Measurements from ENCODE around the gene PRIM2.

DNA sequence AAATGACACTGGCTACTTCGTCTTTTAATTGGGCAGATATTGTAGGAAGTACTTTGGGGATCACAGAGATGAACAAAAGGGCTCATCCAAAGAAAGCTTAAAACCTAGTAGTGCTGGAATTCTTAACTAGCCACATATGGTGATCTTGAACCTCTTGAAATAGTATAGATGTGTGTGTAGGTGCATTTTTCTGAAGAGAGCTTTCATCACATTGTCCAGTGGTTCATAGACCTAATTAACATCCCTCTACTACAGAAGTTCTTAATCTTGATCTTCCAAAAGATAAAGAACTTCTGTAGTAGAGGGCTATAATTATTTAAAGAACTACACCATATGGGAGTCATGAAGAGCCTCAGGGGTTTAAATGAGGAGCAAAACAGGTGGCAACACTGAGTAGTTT lies 2.3 kb upstream of the PRIM2 start:
- TF ChIP-seq, protein P1, sequence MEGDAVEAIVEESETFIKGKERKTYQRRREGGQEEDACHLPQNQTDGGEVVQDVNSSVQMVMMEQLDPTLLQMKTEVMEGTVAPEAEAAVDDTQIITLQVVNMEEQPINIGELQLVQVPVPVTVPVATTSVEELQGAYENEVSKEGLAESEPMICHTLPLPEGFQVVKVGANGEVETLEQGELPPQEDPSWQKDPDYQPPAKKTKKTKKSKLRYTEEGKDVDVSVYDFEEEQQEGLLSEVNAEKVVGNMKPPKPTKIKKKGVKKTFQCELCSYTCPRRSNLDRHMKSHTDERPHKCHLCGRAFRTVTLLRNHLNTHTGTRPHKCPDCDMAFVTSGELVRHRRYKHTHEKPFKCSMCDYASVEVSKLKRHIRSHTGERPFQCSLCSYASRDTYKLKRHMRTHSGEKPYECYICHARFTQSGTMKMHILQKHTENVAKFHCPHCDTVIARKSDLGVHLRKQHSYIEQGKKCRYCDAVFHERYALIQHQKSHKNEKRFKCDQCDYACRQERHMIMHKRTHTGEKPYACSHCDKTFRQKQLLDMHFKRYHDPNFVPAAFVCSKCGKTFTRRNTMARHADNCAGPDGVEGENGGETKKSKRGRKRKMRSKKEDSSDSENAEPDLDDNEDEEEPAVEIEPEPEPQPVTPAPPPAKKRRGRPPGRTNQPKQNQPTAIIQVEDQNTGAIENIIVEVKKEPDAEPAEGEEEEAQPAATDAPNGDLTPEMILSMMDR (conservative IDR thresholded peaks at IDR 0.05; ENCODE audit: low read depth in 2 of 2), result no peak
- TF ChIP-seq POLR2AphosphoS5 (IDR thresholded peaks at IDR 0.05; ENCODE audit: low read depth) (no peak), JUNB (IDR thresholded peaks at IDR 0.05; ENCODE audit: unreplicated experiment) (no peak), STAT1 (IDR thresholded peaks at IDR 0.05; ENCODE audit: unreplicated experiment) (no peak), EZH2 (IDR thresholded peaks at IDR 0.05; ENCODE audit: low read depth, unreplicated experiment) (no peak), EZH2phosphoT487 (IDR thresholded peaks at IDR 0.05; ENCODE audit: unreplicated experiment) (no peak), ZNF114 (CRISPR knock-in tag; IDR thresholded peaks at IDR 0.05) (no peak), CREB1 (CRISPR knock-in tag; IDR thresholded peaks at IDR 0.05; ENCODE audit: low read depth) (no peak)
- TF ChIP-seq, protein P2, sequence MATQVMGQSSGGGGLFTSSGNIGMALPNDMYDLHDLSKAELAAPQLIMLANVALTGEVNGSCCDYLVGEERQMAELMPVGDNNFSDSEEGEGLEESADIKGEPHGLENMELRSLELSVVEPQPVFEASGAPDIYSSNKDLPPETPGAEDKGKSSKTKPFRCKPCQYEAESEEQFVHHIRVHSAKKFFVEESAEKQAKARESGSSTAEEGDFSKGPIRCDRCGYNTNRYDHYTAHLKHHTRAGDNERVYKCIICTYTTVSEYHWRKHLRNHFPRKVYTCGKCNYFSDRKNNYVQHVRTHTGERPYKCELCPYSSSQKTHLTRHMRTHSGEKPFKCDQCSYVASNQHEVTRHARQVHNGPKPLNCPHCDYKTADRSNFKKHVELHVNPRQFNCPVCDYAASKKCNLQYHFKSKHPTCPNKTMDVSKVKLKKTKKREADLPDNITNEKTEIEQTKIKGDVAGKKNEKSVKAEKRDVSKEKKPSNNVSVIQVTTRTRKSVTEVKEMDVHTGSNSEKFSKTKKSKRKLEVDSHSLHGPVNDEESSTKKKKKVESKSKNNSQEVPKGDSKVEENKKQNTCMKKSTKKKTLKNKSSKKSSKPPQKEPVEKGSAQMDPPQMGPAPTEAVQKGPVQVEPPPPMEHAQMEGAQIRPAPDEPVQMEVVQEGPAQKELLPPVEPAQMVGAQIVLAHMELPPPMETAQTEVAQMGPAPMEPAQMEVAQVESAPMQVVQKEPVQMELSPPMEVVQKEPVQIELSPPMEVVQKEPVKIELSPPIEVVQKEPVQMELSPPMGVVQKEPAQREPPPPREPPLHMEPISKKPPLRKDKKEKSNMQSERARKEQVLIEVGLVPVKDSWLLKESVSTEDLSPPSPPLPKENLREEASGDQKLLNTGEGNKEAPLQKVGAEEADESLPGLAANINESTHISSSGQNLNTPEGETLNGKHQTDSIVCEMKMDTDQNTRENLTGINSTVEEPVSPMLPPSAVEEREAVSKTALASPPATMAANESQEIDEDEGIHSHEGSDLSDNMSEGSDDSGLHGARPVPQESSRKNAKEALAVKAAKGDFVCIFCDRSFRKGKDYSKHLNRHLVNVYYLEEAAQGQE (IDR thresholded peaks at IDR 0.05; ENCODE audit: unreplicated experiment), result no peak
- TF ChIP-seq, protein P3, sequence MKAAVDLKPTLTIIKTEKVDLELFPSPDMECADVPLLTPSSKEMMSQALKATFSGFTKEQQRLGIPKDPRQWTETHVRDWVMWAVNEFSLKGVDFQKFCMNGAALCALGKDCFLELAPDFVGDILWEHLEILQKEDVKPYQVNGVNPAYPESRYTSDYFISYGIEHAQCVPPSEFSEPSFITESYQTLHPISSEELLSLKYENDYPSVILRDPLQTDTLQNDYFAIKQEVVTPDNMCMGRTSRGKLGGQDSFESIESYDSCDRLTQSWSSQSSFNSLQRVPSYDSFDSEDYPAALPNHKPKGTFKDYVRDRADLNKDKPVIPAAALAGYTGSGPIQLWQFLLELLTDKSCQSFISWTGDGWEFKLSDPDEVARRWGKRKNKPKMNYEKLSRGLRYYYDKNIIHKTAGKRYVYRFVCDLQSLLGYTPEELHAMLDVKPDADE (IDR thresholded peaks at IDR 0.05), result no peak

Data from GM23338 (cell line).